Glutamatergic neuron (in vitro differentiated cells): Measurements from ENCODE around the gene CSNK1G1. TPM values are rescaled to one million over a fixed set of nuclear protein-coding genes. Genes with fewer than 3 reads are reported as not detected.
"Not testable (repeated sequence)": the region's sequence is repeated elsewhere in the genome, so short reads cannot be mapped to it uniquely, and the experiment has no call there.

ENCODE experiments used
- DNase-seq: peaks from one replicate; pipeline ENCODE4 v3.0.0; 2022
- H3K27ac Mint-ChIP-seq: one replicate; pipeline ENCODE4 v1.8.0; 2020; ENCODE audit warnings: mild to moderate bottlenecking, mixed read lengths, inconsistent platforms; ENCODE audit not compliant: unreplicated experiment
- H3K27me3 Mint-ChIP-seq: one replicate; pipeline ENCODE4 v1.8.0; 2020; ENCODE audit warnings: mild to moderate bottlenecking, moderate library complexity, mixed read lengths, inconsistent platforms; ENCODE audit not compliant: unreplicated experiment
- H3K36me3 Mint-ChIP-seq: one replicate; pipeline ENCODE4 v1.8.0; 2020; ENCODE audit warnings: mild to moderate bottlenecking, mixed read lengths, inconsistent platforms; ENCODE audit not compliant: unreplicated experiment
- H3K4me1 Mint-ChIP-seq: one replicate; pipeline ENCODE4 v1.8.0; 2020; ENCODE audit warnings: mild to moderate bottlenecking, low read depth, mixed read lengths, inconsistent platforms; ENCODE audit not compliant: unreplicated experiment
- H3K4me3 Mint-ChIP-seq: one replicate; pipeline ENCODE4 v1.8.0; 2020; ENCODE audit warnings: mild to moderate bottlenecking, mixed read lengths, inconsistent platforms; ENCODE audit not compliant: unreplicated experiment
- H3K9me3 Mint-ChIP-seq: one replicate; pipeline ENCODE4 v1.8.0; 2020; ENCODE audit warnings: mild to moderate bottlenecking, moderate library complexity, mixed read lengths, inconsistent platforms; ENCODE audit not compliant: unreplicated experiment
- CTCF ChIP-seq: fragments of 200-600 bp; sonication (generic); IDR thresholded peaks from one replicate; pipeline ENCODE4 v1.5.0; 2021; ENCODE audit not compliant: partially characterized antibody, unreplicated experiment
- total RNA-seq: library from RNA; stranded (reverse); fragmentation: NEBNext Ultra II Directional; extraction: Animal tissue kit (Norgen Biotek cat#: 25700); gene quantifications from one replicate; pipeline ENCODE4 v1.2.1, GENCODE V29; 2021; ENCODE audit not compliant: unreplicated experiment

Gene CSNK1G1
- total RNA-seq, 1 donor from 2014 or later: 34.2 TPM

GRCh38 chr15:64122936-64123351 lies 233.0 kb downstream of the CSNK1G1 start:
- no peak overlapping the region for H3K27ac Mint-ChIP-seq
- peaks cover 2% of the 10 kb centered on the region for H3K27me3 Mint-ChIP-seq
- H3K9me3 Mint-ChIP-seq: no peaks in the 10 kb centered on the region
- no peak for TF ChIP-seq CTCF
- H3K4me3 Mint-ChIP-seq: no peak overlapping the region
- no peaks in the 10 kb centered on the region for H3K36me3 Mint-ChIP-seq
- H3K4me1 Mint-ChIP-seq: no peaks in the 10 kb centered on the region
- no peak for DNase-seq

- H3K27ac Mint-ChIP-seq: no peak overlapping the region
- no peak for TF ChIP-seq CTCF
- no peak for DNase-seq
- peaks cover 2% of the 10 kb centered on the region for H3K27me3 Mint-ChIP-seq
- H3K36me3 Mint-ChIP-seq: no peaks in the 10 kb centered on the region
- no peaks in the 10 kb centered on the region for H3K4me1 Mint-ChIP-seq
- H3K9me3 Mint-ChIP-seq: no peaks in the 10 kb centered on the region
- H3K4me3 Mint-ChIP-seq: no peak overlapping the region
Observed at GRCh38 chr15:64122444-64122843, 233.5 kb downstream of the CSNK1G1 start.

- peaks cover 2% of the 10 kb centered on the region for H3K27me3 Mint-ChIP-seq
- H3K4me1 Mint-ChIP-seq: no peaks in the 10 kb centered on the region
- TF ChIP-seq CTCF: no peak
- H3K27ac Mint-ChIP-seq: no peak overlapping the region
- no peaks in the 10 kb centered on the region for H3K36me3 Mint-ChIP-seq
- no peaks in the 10 kb centered on the region for H3K9me3 Mint-ChIP-seq
- H3K4me3 Mint-ChIP-seq: no peak overlapping the region
- DNase-seq: no peak
Observed at GRCh38 chr15:64121614-64122013, 234.4 kb downstream of the CSNK1G1 start.

- not testable (repeated sequence) for H3K4me3 Mint-ChIP-seq, DNase-seq, H3K4me1 Mint-ChIP-seq, H3K36me3 Mint-ChIP-seq, H3K27me3 Mint-ChIP-seq, H3K9me3 Mint-ChIP-seq, H3K27ac Mint-ChIP-seq
Observed at GRCh38 chr15:64120322-64120721, 235.7 kb downstream of the CSNK1G1 start.

- DNase-seq: no peak
- no peak for TF ChIP-seq CTCF
- H3K4me1 Mint-ChIP-seq: no peaks in the 10 kb centered on the region
- no peaks in the 10 kb centered on the region for H3K9me3 Mint-ChIP-seq
- H3K36me3 Mint-ChIP-seq: no peaks in the 10 kb centered on the region
- H3K27me3 Mint-ChIP-seq: no peaks in the 10 kb centered on the region
- H3K4me3 Mint-ChIP-seq: no peak overlapping the region
- H3K27ac Mint-ChIP-seq: no peak overlapping the region
Observed at GRCh38 chr15:64117759-64118487, 238.1 kb downstream of the CSNK1G1 start.

Other genes starting within 250 kb of the CSNK1G1 start
- gene SNX22, start 204.4 kb downstream of the CSNK1G1 start, total RNA-seq: 4.6 TPM
- 228 TPM for gene PPIB, start 193.2 kb downstream of the CSNK1G1 start, total RNA-seq
- gene PCLAF, start 25.3 kb upstream of the CSNK1G1 start, total RNA-seq: 4.7 TPM
- gene TRIP4, start 31.7 kb upstream of the CSNK1G1 start, total RNA-seq: 48.7 TPM
- 80.5 TPM for gene ZNF609, start 104.4 kb upstream of the CSNK1G1 start, total RNA-seq